Measurements from ENCODE around the gene BBS4. TPM values are rescaled to one million over a fixed set of nuclear protein-coding genes. Genes with fewer than 3 reads are reported as not detected.

The BBS4 gene
- total RNA-seq, 1 experiment from 2014 or later: 20.0 TPM

Other genes starting within 250 kb of the BBS4 start
- gene ARIH1, start 211.9 kb upstream of the BBS4 start, total RNA-seq (2014; rRNA removed): 29.2 and 29.5 TPM in 2 replicates
- not detected in 2 replicates for gene GOLGA6B, start 31.5 kb upstream of the BBS4 start, total RNA-seq (2014; rRNA removed)
- gene HIGD2B, start within 50 bp of the BBS4 start, total RNA-seq (2014; rRNA removed): not detected in 2 replicates
- gene ADPGK, start 97.6 kb downstream of the BBS4 start, total RNA-seq (2014; rRNA removed): 60.7 and 70.3 TPM in 2 replicates

Data from LHCN-M2 (cell line).